Medulla oblongata (tissue), 1 donor: ENCODE measurements around the gene GIN1.
"Not testable (repeated sequence)": the region's sequence is repeated elsewhere in the genome, so short reads cannot be mapped to it uniquely, and the experiment has no call there.

Source experiments
- DNase-seq: peaks from one replicate; pipeline ENCODE4 v3.0.0-alpha.2; 2015; ENCODE audit errors: extremely low spot score

GIN1 gene, protein sequence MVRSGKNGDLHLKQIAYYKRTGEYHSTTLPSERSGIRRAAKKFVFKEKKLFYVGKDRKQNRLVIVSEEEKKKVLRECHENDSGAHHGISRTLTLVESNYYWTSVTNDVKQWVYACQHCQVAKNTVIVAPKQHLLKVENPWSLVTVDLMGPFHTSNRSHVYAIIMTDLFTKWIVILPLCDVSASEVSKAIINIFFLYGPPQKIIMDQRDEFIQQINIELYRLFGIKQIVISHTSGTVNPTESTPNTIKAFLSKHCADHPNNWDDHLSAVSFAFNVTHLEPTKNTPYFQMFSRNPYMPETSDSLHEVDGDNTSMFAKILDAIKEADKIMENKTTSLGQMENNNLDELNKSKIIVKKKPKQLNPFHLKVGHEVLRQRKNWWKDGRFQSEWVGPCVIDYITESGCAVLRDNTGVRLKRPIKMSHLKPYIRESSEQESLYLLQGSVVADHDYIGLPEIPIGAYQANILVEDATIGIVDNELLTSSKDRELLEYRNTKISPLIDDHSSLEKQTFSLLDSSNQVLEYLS

DNA sequence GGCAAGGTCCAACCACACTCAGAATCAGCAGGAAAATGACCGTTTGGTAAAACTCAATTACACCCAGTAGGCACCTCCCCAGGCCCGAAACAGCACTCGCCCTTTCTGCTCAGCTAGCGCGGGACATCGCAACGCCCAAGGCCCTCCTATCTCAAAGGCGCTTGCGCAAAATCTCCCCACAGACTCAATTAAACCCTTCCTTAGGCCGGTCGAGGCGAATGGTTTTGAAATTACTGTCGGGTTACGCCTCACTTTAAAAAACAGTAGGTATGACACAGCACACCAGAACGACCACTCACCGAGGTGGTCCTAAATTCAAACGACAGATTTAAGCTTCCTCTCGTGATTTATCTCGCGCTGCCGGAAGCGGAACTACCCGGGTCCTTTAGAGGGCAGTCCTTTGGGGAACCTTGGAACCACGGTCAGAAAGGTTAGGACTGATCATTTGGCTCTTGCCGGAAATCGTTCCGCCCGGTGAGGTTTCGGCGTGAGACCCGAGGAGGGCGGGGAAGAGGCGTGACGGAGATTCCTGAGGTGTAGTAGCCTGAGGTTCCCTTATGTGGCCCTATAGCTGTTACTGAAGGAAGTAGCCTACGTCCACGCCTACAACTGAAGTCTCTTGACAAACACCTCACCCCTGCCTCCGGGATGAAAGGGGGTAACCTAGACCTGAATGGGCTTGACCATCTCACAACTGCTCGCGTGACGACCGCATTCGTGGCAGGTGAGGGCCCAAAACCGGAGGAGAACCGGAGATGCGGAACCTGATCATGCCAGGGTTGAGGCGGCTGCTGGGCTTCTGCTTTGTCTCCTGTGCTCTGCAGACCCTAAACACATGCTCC lies at the start of gene GIN1, which contains the start of gene PPIP5K2:
TSS of gene GIN1 (minus strand) at position 374 of the 842 bp plus-strand sequence. CDS start 11,431 bp downstream, outside the sequence.
TSS of gene PPIP5K2 (plus strand) at position 537 of the 842 bp plus-strand sequence. CDS start 9,289 bp downstream, outside the sequence.
- DNase-seq: peak; percentile 98

DNA sequence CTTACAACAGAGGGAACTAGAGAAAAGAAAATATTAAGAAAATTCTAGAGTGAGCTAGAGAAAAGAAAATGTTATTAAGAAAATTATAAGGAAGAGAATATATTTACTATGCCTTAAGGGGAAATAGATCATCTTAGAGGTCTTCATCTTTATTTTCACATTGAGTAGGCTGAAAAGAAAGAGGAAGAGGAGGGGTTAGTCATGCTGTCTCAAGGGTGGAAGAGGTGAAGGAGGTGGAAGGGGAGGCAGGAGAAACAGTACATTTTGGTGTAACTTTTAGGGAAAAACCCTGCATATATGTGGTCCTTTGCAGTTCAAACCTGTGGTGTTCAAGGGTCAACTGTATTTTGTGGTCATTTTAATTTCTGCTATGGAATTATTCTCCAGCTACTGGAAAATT lies 46.8 kb upstream of the GIN1 start:
- DNase-seq: no peak

DNA sequence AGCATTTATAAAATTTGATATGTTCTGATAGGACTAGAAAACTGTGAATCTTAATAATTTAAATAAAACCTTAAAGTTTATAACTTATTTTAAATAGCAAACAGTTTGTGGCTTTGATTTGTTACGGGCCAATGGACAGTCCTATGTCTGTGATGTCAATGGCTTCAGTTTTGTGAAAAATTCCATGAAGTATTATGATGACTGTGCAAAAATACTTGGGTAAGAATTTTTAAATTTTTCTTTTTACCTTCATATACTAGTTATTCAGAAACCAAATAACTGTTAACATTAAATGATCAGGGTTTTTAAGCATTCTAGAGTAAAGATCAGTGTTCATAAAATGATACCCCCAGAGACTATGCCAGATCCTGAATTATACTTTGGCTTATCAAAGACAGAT lies 31.2 kb upstream of the GIN1 start:
- DNase-seq: no peak

DNA sequence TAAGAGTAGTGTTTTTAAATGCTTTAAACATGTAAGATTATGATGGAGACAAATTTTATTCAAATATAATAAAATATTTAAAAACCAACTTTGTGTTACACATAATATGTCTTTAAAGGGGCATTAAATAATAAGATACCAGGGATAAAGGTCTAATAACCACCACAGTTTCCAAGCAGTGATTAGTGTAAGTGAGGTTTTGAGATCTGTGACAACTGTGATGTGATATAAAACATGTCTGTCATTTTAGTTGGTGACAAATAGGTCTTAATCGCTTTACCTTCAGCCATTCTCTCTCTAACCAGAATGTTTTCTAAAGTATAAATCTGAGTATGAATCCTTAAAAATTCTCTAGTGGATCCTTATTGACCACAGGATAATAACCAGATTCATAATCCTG lies 28.3 kb upstream of the GIN1 start:
- DNase-seq: no peak

DNA sequence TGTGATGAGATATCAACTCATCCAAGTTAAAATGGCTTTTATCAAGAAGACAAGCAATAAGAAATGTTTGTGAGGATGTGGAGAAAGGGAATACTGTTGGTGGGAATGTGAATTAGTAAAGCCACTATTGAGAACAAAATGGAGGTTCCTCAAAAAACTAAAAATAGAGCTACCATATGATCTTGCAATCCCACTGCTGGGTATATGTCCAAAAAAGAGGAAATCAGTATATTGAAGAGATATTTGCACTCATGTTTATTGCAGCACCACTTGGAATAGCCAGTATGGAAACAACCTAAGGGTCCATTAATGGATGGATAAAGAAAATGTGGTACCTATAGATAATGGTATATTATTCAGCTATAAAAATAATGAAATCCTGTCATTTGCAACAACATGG lies 25.3 kb upstream of the GIN1 start:
- no peak for DNase-seq

DNA sequence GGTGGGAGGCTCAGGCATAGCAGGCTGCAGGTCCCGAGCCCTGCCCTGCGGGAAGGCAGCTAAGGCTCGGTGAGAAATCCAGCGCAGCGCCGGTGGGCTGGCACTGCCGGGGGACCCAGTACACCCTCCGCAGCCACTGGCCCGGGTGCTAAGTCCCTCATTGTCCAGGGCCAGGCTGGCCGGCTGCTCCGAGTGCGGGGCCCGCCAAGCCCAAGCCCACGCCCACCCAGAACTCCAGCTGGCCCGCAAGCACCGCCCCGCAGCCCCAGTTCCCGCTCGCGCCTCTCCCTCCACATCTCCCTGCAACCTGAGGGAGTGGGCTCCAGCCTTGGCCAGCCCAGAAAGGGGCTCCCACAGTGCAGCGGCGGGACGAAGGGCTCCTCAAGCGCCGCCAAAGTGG lies 22.2 kb upstream of the GIN1 start:
- not testable (repeated sequence) for DNase-seq

DNA sequence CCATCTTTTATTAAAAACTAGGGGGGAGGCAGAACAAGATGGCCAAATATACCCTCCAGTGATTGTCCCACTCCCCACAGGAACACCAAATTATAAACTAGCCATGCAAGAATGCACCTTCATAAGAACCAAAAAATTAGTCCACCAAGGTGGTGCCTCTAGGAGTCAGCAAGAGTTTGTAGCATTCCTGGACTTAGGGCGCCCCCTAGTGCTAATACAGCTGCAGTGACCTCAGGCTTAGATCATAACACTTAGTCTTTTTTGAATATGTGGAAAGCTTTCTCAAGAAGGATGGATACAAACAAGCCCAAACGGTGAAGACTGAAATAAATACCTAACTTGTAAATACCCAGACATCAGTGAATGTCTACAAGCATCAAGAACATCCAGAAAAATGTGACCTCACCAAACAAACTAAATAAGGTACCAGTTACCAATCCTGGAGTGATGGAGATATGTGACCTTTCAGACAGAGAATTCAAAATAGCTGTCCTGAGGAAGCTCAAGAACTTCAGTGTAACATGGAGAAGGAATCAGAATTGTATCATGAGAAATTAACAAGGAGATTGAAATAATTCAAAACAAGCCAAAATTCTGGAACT lies 19.4 kb upstream of the GIN1 start:
- peak; percentile 85 for DNase-seq

DNA sequence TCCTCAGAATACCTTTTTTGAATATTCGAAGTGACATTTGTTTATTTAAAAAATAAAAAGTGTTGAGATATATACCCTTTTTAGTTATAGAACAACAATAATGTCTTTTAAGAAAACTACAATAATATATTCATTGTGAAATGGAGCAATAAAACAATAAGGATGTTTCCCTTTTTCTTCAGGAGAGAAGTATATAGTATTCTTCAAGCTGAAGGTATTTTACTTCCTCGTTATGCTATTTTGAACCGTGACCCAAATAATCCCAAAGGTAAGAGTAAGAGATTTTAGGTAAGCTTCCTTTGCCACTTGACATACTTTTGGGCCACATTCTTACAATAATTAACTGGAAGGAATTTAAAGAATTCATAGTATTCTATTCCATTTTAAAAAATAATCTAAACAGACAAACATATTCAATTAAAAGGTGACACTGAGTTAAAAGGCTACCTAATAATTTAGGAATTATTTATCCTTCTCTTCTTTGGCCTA lies 18.3 kb upstream of the GIN1 start:
- DNase-seq: no peak

DNA sequence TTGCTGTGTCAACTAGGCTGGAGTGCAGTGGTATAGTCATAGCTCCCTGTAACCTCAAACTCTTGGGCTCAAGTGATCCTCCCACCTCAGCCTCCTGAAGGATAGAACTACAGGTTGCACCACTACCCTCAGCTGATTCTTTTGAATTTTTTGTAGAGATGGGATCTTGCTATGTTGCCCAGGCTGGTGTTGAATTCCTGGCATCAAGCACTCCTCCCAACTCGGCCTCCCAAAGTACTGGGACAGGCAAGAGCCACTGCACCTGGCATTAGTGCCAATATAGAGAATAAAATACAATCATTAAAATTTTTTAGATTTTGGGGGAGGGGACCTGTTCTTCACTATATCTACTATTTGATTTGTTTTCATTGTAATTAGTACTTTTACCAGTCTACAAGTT lies 15.5 kb upstream of the GIN1 start:
- no peak for DNase-seq

DNA sequence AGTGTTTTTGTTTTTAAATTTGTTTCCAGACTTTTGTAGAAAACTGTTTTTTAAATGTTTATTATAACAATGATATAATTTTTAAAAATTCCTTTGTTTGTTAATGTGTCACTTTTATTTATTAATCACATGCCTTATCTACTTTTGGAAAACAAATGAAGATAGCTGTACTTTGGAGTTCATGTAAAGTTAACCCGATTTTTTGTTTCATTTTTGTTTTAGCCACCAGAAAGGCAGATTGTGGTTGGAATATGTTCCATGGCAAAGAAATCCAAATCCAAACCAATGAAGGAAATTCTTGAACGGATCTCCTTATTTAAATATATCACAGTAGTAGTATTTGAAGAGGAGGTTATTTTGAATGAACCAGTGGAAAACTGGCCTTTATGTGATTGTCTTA lies 13.3 kb upstream of the GIN1 start:
- no peak for DNase-seq

DNA sequence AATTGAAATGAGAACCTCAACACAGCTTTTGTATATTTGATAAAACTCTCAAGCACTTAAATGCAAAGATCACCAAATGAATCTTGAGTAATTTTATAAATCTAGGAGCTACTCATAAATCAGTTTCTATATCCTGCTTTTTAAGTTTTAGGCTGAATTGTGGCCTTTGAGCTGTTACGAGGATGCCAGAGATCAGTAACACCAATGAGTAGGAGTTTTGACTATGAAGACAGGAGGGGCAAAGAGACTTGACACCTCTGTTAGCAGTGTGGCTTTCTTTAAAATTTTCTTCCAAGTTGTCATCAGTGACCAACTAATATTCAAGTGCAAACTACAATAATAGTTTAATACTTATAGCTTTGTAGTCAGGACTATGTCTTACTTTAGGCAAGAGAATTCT lies 12.7 kb upstream of the GIN1 start:
- DNase-seq: no peak

DNA sequence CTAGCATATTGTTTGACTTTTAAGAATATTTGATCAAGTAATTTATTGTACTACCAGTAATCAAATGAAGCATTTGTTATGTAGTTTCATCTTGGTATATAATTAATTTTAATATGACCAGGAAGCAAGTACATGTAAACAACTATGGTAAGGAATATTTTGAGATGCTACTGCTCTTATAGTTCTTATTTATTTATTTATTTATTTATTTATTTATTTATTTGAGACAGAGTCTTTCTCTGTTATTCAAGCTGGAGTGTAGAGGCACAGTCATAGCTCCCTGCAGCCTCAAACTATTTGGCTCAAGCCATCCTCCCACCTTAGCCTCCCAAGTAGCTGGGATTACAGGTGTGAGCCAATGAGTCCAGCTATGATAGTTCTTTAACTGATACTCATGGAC lies 8.3 kb upstream of the GIN1 start:
- no peak for DNase-seq

DNA sequence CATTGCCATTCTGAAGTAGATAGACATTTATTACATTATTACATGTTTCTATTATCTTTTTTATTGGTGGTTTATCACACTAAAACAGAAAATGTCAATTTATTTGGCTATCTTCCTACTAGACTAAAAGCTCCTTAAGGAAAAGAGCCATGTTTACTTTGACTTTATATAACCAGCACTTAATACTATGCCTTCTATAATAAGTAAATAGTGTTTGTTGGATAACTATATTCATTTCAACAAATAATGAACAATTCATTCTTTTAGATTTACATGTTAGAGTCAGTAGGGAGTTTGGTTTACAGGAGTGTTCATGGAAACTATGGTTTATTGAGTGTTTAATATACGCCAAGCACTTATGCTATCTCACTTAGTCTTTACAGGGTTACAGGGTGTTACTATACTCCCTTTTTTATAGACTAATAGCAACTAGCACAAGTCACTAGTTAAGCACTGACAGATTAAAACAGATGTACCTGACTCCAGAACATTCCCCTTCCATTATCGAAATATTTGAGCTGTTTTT lies 7.4 kb upstream of the GIN1 start:
- no peak for DNase-seq

DNA sequence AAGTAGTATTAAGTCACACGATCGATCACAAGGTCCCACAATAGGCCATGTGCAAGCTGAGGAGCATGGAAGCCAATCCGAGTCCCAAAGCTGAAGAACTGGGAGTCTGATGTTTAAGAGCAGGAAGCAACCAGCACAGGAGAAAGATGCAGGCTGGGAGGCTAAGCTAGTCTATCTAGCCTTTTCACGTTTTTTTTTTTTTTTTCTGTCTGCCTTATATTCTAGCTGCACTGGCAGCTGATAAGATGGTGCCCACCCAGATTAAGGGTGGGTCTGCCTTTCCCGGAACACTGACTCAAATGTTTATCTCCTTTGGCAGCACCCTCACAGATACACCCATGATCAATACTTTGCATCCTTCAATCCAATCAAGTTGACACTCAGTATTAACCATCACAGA lies 6.6 kb upstream of the GIN1 start:
- DNase-seq: no peak

DNA sequence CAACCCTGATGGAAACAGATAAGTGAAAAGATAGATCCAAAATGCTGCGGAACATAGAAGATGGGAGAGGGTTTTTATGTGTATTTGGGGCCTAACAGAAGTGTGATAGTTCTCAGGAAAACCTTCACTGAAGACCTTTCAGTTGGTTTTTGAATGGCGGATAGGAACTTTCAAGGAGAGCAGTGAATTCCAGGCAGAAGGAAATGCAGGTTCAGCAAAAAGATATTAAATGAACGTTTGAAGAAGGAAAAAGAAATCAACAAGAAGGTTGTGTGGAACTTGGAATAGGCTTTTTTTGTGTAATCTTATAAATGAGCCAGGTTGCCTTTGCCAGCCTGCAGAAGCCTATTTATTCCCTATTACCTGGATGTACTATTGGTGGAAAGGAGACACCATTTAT lies 2.3 kb upstream of the GIN1 start:
- no peak for DNase-seq

DNA sequence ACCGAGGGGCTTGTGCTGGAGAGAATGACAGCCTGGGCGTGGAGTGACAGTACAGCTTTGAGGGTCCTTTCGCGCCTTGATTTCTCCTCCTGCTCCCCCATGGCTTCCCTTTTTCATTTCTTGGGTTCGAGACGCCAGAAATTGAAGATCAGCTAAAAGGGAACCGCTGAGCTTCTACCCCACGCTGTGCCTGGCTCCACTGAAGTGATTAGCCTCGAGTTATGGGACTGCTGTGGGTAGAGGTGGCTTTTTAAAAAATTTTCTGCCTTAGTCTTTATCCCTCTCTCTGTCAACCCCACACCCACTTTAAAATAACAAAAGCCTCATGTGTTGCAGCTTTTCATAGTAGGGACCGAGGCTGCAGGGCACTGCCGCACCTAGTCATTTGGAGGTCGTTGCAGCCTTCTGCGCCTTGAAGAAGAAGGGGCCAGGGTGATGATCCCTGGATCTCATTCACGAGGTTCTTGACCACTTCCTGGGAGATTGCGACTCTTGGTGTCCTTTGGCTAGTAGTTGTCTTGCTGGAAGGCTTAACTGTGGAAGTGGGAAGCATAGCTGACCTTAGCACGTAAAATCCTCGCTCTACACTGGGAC lies 766 bp upstream of the GIN1 start:
- peak; percentile 23 for DNase-seq

DNA sequence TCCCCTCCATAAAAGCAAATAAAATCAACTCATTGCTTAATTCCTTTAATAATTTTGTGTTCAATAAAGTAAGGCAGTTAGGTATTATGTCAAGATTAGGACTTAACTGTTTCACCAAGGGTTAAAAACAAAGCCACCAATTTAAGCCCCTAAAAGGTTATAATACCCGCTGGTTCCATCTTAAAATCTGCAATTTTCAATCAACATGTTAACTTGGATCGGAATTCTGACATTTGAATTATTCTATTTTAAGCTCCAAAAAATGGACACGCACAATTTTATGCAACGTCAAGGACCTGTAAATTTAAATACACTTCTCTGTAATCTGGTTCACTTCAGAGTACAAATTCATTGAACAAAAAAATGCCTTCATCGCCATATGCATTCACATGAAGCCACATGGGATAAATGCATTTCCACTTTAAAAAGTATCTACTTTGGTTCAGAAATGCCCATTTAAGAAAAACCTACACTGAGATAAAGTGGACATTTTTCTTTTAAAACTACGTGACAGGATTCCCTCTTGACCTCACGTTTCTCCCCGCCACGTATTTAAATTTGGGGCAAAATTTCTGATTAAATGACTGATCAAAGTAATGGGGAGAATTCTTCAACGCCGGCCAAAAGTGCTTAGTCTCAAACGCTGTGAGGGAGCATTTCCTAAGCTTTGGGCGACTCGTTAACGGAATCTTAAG lies 721 bp downstream of the GIN1 start:
- DNase-seq: no peak

DNA sequence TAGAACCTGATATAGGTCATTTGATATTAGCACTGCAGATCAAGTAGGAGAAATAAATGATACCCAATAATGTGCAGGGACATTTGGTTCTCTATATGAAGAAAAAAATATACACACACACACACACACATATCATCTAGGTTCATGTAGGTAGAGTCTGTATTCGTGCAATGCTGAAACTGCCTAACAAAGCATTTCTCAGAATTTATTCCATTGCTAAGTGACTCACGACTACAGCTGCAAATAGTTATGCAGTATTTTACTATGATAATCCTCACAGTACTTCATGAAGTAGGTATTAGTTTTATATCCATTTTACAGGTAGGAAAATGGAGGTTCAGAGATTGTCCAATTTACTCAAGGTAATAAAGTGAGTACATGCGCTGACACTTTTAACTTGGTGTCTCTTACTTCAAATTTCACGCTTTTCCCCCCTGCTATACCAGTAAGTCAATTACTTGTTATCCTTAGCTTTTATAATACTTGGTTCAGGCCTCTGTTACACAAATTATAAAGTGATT lies 2.4 kb downstream of the GIN1 start:
- DNase-seq: no peak

DNA sequence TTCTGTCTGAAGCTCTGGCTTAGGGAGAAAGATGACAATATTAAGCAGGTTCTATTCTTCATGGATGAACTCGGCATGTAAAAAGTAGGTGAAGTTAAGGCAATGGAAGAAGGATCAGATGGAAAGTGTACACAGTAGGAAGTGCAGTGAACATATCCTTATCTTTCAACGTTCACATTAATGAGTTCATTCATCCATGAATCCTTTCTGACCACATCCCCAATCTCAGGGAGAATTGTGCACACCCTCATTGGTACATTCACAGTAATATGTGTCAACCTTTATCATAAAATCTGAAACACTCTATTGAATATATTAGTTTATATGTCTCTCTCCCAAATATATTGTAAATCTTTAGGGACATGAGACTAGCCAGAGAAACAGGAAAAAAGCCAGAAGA lies 5.5 kb downstream of the GIN1 start:
- DNase-seq: no peak

DNA sequence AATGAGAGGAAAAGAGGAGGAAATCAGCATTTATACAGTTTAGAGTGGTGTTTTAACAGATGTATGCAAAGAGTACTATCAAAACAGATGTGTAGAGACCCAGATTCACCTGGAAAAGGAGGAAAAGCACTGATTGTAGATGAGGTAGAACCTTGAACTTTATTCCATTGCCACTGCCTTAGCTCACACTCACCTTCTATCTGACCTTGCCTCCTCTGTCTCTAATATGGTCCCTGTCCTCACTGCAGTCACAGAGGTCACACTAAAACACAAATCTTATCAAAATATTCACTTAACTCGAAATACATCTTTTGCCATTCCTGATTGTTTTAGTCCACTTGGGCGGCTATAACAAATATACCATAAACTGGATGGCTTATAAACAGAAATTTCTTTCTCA lies 7.0 kb downstream of the GIN1 start:
- no peak for DNase-seq

DNA sequence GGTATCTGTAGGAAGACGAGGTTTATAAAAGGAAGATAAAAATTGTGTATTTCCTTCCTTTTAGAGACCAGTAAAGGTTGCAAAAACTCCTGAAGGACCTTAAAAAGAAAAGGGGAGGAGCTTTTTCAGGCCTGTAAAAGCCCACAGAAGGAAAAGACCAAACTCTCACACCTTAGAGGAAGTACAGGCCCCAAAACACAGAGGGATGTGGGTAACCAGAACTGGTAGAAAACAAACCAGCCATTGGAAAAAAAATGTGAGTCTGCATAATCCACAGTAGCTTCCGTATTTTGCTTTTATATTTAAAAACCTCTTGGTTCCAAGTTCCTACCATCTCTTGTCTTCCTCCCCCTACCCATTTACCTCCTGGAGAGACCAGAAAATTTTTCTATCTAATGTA lies 8.5 kb downstream of the GIN1 start:
- DNase-seq: no peak
